GM19035 (cell line): ENCODE data around the gene USP46.

Source experiments
- ATAC-seq: cut with Tn5 transposase; IDR thresholded peaks from one replicate; pipeline ENCODE4 v1.9.1; 2021; ENCODE audit not compliant: unreplicated experiment

Gene USP46

DNA sequence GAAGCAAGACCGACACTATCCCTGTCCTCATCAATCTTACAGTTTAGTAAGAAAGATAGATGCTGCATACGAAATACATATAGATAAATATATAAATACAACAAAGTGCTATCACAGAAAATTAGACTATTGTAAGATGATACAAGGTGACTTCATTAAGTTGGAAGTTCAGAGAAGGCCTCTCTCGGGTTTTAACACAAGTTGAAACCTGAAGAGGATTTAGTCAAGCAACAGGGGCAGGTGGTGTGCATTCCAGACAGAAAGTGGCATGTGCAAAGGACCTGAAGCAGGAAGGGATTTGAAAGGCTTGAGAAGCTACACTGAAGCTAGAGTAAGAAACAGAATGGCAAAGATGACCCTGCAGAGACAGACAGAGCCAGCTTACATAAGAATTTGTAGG lies 36.5 kb downstream of the USP46 start:
- no peak for ATAC-seq

DNA sequence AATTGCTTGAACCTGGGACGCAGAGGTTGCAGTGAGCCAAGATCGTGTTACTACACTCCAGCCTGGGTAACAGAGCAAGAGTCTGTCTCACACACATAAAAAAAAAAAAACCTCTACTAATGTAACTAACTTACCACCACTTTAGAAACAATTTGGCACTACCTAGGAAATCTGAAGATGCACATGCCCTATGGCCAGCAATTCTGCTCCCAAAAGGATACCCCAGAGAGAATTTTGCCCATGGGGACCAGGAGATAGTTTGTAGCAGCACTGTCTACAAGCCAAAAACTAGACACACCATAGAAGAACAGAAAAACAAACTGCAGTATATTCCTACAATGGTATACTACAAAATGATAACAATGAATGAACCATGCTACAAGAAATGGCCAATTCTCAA lies 37.5 kb downstream of the USP46 start:
- no peak for ATAC-seq

DNA sequence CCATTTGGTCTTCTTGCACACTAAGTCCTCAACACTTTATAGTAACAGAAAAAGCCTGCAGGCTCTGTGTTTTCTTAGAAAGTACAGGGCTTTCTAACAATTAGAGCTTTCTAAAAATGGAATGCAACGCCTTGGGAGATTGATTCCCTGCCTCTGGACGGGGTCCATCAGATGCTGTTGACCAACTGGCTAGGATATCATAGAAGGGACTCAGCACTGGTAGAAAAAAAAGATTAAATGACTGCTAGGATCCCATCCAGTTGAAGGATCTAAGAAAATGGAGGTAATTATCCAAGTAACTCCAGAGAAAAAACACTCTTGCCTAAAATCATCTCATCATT lies 39.5 kb downstream of the USP46 start:
- ATAC-seq, result no peak

DNA sequence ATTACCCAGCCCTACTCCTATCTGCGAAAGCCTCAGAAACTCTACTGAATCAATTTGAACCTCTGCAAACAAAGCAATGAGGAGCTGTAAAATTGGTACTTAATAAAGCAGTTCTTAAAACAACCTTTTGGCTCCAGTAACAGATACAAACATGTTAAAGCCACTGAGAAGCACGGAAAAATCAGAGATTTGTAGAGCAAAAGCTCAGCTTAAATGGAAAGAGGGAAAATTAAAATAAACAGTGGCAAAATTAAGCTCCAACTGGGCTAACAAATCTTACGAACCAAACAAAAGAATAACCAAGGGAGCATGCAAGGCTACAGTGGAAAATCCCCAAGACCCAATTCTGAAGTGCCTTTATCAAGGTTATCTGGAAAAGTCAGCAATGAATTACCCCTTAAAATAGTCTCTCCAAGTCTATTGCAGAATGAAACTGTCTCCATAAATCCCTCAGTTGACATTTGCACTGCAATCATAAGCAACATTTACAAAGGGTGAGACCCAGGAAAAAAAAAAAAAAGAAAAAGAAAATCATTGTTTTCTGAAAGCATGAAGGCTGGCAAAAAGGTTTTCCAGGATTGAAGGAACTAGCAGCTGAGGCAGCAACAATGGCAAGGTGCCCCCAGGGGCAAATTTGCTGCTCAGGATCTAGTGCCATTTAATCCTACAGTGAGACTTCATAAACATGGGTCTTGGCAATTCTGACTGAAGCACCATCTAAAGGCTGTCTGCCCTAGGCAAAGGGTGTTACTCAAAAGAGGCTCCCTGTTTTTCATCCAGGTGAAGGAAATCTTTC lies 40.1 kb downstream of the USP46 start:
- ATAC-seq, result no peak

DNA sequence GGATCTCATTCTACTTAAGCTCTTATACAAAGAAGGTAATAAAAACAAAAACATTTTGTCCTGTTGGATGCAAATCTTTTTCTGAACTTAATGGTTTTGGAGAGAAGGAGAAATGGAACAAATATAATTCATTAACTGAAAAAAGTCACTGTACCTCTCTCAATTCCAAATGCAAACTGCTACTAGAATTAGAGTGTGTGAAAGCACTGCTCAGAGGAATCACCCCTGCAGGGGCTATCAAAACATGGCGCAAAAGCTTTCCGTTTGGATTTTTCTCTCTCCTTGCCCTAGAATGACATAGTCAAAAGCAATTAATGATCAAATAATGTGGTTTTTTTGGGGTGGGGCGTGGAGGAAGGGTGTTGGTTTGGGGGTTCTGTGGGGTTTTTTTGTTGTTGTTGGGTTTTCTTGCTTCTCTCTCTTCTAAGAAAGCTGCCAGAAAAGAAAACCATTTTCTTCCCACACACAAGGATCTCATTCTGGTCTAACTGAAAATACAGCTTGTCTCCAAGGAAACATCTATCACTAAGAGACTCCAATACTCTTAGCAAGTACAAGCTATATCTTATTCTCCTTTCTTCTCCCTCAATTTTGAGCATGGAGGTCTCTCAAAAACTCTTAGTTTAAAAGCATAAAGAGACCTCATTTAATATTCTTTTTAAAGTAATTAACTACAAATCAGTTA lies 41.6 kb downstream of the USP46 start:
- no peak for ATAC-seq

DNA sequence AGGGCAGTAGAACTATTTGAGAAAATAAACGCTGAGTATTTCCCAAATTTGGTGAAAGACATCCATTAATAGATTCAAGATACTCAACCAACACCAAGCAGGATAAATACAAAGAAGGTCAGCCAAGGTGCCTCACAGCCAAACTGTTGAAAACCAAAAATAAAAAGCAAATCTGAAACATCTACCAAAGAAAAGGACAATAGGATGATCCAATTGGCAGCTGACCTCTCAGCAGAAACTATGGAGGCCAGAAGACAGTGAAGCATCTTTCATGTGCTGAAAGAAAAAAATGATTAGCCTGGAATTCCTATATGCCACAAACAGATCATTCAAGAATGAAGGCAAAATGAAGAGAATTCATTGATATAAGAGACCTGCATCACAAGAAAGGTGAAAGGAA lies 44.9 kb downstream of the USP46 start:
- ATAC-seq, result no peak

DNA sequence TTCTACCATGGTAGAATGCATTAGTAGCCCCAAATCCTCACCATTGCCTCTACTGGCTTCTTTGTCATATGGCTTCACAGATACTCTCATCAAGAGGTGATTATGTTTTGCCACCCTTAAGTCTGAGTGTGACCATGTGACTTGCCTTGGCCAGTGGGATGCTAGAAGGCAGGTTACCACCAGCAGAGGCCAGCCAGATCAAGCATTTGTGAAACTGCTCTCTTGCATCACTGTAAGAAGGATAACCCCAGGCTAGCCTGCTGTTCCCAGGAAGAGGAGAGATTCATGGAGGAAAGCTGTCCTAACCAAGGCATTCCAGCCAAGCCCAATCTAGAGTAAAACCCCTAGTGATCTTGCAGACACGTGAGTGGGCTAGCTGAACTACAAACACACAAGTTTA lies 46.8 kb downstream of the USP46 start:
- ATAC-seq, result no peak

DNA sequence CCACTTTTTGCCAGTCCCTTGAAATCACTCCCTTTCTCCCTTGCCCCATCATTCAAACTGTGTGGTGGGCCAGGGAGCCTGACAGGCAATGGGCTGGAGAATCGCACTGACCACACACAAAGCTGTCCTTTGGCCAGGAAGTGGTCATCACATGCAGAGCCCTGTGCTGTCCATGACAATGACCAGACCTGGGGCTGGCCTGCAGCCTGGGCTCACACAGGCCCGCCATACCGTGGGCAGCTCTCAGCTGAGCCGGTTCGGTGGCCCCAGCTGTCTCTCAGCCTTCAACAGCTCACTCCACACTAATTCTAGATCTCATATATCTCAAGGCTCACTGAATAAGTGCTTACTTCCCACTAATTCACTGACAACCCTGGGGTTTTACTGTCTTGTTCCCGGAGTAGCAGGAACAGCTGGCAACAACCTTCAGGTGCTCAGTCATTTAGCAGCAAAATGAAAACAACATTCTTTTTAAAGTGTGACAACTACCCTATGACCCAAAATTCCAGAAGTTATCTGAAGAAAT lies 48.0 kb downstream of the USP46 start:
- no peak for ATAC-seq

DNA sequence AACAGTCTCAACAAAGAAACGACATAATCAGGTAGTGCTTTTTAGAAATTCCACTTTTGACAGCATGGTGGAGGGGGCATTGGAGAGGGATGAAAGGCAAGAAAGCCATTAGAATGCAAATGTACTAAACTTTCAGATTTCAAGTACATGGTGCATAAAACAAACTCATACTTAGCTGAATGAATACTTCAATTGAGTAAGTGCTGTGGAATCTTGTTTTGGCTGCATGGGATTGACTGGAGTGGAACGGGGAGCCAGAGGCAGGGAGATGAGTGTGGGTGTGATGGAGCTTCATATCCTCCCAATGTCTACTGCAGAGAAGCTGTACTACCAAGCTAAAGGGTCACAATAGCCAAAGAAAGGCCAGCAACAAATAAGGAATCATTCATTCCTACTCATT lies 52.4 kb downstream of the USP46 start:
- ATAC-seq, result no peak

DNA sequence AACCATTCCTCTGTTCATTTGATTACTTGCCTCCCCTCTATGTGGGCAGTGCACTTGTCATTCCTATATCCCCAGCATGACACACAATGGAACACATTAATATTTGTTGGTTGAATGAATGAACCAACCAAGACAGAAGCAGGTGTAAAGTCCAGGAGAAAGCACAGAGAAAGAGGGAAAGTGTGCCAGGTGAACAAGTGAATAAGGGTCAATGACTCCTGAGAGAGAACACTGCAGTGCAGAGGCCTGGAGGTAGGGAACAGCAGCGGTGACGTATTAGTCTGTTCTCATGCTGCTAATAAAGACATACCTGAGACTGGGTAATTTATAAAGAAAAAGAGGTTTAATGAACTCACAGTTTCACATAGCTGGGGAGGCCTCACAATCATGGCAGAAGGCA lies 53.1 kb downstream of the USP46 start:
- ATAC-seq, result no peak

DNA sequence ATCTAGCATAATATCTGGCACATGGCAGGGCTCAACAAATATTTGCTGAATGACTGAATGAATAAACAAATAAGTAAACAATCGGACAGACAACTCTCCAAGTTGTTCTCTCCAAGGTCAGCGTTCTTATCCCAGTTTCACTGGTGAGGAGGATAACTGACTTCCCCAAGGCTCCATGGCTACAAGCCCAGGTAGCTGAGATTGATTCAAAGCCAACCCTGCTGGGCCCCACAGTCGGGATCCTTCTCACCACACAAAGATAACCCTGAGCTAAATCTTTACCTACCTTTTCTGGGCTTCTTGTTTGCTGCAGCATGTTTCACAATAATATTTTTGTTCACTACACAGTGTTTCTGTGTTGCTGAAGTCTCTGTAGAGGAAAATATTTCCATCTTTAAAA lies 54.9 kb downstream of the USP46 start:
- no peak for ATAC-seq

DNA sequence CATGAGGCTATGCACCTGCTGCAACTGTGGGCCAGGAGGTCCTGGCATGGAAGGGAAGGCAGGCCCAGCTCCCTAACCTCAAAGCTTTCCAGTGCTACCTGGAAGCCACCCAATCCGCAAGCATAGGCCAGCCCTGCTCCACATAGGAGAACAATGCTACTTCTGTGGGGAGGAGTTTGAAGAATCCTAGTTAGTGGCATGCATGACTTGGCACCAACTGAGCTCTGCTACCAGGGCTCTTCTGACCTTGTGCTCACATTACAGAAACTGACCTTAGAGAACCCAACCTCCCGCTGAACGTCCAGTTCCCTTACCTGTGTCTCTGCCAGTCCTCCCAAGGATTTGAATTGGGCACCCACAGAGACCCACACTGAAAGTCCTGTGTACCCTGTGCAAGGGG lies 58.8 kb downstream of the USP46 start:
- ATAC-seq, result no peak

DNA sequence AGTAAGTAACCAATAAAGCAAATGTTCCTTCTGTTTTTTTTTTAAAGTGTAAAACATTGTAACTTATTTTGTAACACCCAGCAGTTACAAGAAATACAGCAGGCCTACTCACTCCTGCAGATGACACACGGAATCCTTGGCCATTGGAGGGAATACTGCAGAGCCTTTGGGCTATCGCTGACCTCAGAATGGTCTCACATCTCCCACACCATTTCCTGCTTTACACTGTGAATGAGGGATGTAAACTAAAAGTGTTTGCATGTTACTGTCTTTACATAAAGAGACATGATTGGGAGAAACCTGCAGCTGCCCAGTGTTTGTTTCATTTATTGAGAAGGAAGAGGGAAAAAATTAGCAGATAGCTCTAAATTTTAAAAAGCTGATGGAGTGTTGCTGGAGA lies 64.1 kb downstream of the USP46 start:
- ATAC-seq, result no peak

DNA sequence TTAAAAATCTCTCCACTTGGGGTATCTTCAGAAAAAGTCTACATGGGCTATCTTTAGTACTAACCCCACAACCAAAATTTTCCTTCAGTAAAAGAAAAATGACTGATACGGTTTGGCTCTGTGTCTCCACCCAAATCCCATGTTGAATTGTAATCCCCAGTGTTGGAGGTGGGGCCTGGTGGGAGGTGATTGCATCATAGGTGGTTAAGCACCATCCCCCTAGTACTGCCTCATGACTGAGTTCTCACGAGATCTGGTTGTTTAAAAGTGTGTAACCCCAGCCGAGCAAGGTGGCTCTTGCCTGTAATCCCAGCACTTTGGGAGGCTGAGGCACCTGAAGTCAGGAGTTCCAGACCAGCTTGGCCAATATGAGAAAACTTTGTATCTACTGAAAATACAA lies 66.8 kb downstream of the USP46 start:
- ATAC-seq, result no peak

DNA sequence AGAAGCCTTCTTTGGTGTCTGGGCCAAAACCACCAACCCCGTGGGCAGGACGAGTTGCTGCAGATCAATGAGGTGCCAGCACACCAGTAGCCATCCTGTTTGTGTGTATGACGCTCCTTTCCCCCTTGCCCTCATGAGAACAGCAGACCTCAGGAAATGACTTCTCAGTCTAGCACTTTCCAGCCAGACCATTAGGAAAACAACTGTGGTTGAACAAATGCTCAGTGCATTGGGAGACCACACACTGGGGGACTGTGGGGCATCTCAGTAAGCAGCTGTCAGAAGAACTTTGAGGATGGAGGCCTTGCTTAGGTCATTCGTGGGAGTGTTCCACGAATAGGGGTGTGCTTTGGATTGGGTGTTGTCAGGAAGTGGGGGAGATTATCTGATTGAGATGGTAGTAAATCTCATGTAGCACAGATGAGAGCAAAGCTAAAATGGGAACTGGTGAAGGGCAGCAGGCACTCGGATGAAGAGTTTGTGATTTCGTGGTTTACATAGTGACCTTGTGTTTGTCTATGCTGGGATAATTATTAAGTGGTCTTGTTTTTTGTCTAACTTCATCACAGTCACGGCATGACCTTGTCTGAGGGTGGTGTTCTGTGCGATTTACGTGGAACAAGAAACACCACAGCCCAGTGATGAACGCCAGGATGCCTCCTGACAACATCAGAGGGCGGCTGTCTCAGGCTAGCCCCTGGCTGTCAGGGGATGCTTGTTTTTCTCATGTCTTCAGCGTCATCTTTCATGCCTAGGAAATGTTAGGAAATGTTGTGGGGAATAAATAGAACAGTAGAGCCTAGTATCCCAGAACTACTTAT lies 70.1 kb downstream of the USP46 start:
- no peak for ATAC-seq

DNA sequence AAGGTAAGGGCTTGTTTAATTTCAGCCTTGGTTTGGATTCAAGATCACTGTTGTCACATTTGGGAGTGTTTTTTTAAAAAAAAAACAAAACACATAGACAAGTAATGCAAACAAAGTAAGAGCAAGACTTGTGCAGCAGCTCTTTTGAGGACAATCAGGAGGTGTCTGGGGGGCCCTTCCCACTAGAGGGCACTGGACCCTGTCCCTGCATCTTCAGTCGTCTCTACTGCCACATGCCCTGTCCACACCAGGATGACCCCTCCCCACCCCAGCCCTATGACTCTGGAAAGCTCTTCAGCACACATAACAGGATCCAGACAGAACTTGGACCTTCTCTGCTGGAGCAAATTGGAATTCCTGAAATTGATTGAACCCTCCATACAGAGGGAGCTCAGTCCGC lies 71.0 kb downstream of the USP46 start:
- no peak for ATAC-seq

DNA sequence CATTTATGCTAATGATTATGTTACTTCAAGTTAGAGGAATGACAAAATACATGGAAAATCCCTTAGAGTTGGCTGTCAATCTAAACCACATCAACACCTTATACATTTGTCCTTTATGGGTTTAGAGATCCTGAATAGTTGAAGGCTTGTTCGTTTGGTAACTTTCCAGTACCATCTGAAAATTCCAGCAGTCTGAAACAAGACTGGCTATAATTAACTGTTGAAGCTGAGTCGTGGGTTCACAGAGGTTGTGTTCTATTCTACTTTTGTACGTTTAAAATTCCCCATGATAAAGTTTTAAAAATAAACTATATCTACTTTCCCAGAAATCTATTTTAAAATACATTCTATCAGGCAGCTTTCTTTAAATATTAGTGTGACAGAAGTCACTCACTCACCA lies 73.0 kb downstream of the USP46 start:
- no peak for ATAC-seq

DNA sequence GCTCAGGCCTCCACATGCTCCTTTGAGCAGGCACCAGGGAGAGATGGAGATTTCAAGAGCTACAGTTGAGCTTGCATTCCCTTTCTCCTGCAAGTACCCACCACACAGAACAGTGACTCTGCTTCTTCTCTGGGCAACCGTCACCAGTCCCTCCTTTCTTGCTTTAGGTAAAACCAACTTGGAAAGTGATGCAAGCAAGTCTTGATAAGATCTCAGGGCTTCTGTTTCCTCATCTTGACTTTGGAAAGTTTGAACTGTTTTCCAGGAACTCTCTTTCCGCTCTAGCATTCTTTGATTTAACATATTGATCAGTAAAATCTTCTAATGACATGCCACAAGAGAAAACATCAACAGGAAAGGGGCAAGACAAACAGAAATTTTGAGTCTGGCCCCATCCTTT lies 73.7 kb downstream of the USP46 start:
- ATAC-seq, result no peak

DNA sequence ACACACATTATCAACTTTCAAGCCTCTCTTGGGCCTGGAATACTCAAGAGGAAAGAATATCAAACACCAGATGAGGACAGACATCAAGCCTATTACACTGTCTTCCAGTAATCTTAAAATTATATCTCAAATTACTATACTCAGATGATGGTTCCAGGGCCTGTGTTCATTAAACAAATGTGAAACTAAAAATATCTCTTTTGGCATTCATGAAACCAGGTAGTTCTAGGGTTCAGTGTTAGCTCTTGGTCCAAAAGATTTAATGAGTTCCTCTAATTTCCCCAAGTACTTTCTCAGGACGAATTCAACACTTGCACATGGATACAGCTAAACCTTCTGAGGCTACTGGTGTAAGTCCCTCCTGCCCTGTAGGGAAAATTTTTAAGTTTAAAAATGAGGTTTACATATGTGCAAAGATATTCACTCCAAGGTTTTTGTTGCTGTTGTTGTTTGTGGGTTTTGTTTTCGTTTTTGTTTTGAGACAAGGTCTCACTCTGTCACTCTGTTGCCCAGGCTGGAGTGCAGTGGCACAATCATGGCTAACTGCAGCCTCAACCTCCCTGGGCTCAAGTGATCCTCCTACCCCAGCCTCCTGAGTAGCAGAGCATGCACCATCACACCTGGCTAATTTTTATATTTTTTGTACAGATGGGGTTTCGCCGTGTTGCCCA lies 79.4 kb downstream of the USP46 start:
- ATAC-seq, result no peak

DNA sequence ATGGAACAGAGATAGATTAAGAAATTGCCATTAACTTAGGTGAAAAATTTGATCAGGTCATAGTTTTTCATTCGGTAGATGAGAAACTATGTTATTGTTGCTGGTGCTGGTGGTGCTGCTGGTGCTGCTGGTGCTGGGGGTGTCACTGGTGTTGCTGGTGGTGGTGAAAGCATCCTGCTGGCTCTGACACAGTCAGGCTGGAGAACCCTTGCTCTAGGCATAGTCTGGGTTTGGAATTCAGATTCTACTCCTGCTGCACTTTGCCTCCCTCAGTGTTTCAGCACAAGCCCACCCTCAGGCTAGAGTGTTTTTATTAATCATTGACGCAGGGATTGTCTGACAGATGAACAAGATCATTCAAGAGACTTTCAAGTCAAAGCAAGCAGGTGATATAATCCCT lies 80.2 kb downstream of the USP46 start:
- ATAC-seq, result no peak

DNA sequence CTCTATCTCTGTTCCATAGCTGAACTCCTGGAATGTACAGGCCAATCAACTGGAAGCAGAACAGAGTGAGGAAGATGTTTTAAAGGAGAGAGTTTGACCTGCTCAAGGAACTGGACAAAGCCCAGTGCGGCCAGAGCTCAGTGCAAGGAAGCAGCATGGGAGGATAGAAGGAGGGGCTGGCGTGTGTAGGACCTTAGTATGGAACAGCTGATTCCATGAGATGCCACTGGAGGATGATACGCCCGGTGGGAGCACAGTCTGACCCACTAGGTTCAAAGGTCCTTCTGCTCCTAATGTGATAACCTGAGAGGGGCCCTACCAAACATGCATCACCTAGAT lies 81.5 kb downstream of the USP46 start:
- ATAC-seq, result no peak
